Cardiac fibroblast (primary cell): ENCODE measurements around the gene ZNF473.

Source experiments
- DNase-seq, 2 donors: peaks; one replicate each; pipeline versions ENCODE4 v3.0.0 to v3.0.0-alpha.2; 2010; ENCODE audit warnings: low read depth in 2 of 2
- H3K4me3 ChIP-seq, 2 donors: replicated peaks in 1 of 2; 1 replicate in 1 of 2; 2 replicates in 1 of 2; pipeline ENCODE4 v1.5.1; 2011; ENCODE audit warnings: low read depth in 2 of 2, low read length in 2 of 2, mild to moderate bottlenecking in 2 of 2, moderate library complexity in 1 of 2
- CTCF ChIP-seq: IDR thresholded peaks from one replicate; pipeline ENCODE4 v1.5.1; 2011; ENCODE audit warnings: low read depth, mild to moderate bottlenecking, low read length, inconsistent platforms

The ZNF473 gene

GRCh38 chr19:49997709-49998108, 28.1 kb upstream of the ZNF473 start:
- peak; percentile 20 to 28 for DNase-seq
- no peak overlapping the region for H3K4me3 ChIP-seq
- no peak for TF ChIP-seq CTCF

DNA sequence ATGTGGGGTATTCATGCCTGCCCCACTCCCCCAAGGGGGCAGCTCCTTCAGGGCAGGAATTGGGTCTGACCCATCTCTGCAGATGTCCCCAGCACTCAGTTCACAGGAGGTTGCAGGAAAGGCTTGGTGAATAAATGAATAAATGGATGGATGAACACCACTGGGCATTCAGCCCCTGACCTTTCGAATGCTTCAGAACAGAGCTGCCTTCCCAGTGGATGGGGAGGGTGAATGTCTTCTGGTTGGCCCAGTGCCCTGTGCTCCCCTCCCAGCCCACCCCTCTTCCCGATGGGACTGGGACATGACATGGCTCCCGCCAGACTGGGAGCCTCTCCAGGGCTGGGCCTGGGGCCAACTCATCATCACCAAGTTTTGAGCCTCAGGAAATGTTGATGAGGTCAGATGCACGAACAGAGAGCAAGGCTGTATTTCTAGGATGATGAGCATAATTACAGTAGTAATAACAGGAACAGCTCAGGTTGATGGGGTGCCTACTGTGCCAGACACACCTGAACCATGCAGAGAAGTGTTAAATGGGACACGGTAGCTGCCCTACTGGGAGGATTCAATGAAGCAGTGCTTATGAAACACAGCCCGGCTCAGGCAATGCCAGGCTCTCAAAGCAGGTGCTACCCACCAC, 26.3 kb upstream of the ZNF473 start:
- TF ChIP-seq CTCF = no peak
- no peak overlapping the region for H3K4me3 ChIP-seq
- peak in 1 of 2 donors; percentile 33 for DNase-seq

GRCh38 chr19:50000038-50000840, 25.6 kb upstream of the ZNF473 start:
- H3K4me3 ChIP-seq = no peak overlapping the region
- TF ChIP-seq CTCF = no peak
- DNase-seq = no peak

DNA sequence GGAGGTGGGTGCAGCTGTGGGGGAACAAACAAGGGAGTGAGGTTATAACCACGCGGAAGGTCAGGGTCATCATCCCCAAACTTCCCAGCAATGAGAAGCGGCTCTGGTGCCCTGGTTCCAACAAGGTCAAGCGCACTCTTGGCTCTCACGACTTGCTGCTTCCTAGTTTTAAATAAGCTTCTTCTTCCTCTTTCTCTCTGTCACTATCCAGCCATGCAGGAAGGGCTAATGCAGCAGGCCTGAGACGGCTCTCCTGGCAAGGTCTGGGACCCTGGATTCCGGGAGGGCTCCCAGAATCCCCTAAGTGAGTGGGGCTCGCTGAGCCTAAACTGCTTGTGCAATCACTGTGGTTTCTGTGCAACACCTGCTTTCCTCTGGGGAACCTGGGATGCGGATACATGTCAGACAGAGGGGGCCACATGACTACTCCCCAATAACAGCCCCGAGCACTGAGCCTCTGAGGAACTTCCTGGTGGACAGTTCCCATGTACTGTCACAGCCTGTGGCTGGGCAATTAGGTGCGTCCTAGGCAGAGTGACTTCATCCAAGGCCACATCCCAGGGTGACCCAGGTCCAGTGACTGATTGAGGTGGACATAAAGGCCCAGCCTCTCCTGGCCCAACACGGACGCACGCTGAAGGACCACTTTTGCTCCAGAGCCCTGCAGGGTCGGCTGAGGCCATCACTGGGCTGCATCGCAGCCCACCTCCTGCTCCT, 24.8 kb upstream of the ZNF473 start:
- TF ChIP-seq CTCF = no peak
- no peak for DNase-seq
- H3K4me3 ChIP-seq = no peak overlapping the region

DNA sequence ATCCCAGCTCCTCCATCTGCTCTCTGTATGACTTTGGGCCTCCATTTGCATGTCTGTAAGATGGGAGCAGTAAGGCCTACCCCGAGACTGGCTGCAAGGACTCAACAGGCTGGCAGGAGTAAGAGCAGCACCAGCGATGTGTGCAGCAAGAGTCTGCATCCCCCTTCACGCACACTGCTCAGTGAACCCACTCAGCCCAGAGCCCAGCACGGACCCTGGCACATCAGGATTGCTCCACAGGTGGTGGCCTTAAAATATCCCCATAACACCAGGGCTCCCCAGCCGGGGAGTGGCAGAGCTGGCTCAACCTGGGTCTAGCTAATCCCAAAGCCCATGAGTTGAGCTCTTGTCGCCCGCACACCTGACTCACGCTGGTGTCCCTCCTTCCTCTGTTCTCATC, 24.0 kb upstream of the ZNF473 start:
- no peak for TF ChIP-seq CTCF
- no peak for DNase-seq
- no peak overlapping the region for H3K4me3 ChIP-seq

DNA sequence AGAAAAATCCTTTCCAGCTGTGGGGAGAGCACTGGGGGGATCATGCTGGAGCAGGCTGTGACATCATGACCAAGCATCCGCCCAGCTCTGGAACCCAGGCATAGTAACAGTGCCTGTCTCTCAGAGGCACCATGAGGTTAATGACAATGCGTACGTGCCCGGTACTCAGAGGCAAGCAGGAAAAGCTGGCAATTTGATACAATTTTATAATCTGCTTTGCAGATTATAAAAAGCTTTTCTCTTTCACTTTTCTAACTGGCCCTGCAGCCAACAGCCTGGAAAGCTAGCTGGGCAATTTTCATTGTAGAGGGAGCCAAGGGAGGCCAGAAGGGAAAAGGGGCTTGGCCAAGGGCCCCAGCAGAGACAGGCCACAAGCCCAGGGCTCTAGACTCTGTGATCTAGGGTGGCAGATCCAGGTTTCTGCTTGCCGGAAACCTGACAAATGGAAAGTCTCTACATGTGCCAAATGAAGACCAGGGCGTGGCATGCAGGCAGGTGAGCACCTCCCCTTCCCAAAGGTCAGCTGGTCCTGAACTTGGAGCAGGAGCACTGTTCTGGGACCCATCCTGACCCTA, 23.3 kb upstream of the ZNF473 start:
- H3K4me3 ChIP-seq = no peak overlapping the region
- TF ChIP-seq CTCF = no peak
- no peak for DNase-seq
